GM10847 (cell line): Measurements from ENCODE around the gene GRID1.

Source experiments
- POLR2A ChIP-seq: IDR thresholded peaks from 2 replicates; pipeline ENCODE4 v1.6.1; 2011; ENCODE audit not compliant: insufficient read length; ENCODE audit errors: extremely low read depth

The GRID1 gene

GRCh38 chr10:86169506-86170254 lies 196.9 kb downstream of the GRID1 start:
- no peak for TF ChIP-seq POLR2A

GRCh38 chr10:86169066-86169465 lies 197.5 kb downstream of the GRID1 start:
- no peak for TF ChIP-seq POLR2A

GRCh38 chr10:86168256-86168655 lies 198.3 kb downstream of the GRID1 start:
- no peak for TF ChIP-seq POLR2A

- no peak for TF ChIP-seq POLR2A
These were observed 198.8 kb downstream of the GRID1 start for GRCh38 chr10:86167762-86168128.

GRCh38 chr10:86167121-86167761 lies 199.4 kb downstream of the GRID1 start:
- TF ChIP-seq POLR2A: no peak

GRCh38 chr10:86165666-86166065 lies 200.9 kb downstream of the GRID1 start:
- no peak for TF ChIP-seq POLR2A

GRCh38 chr10:86164960-86165630 lies 201.5 kb downstream of the GRID1 start:
- TF ChIP-seq POLR2A: no peak

- no peak for TF ChIP-seq POLR2A
These were observed 202.3 kb downstream of the GRID1 start for GRCh38 chr10:86164174-86164774.

GRCh38 chr10:86163522-86164173 lies 202.9 kb downstream of the GRID1 start:
- TF ChIP-seq POLR2A: no peak

- no peak for TF ChIP-seq POLR2A
These were observed 203.7 kb downstream of the GRID1 start for GRCh38 chr10:86162696-86163400.

- TF ChIP-seq POLR2A: no peak
These were observed 204.6 kb downstream of the GRID1 start for GRCh38 chr10:86162036-86162435.

GRCh38 chr10:86160890-86161585 lies 205.6 kb downstream of the GRID1 start:
- no peak for TF ChIP-seq POLR2A

- TF ChIP-seq POLR2A: no peak
These were observed 206.8 kb downstream of the GRID1 start for GRCh38 chr10:86159797-86160196.
